ENCODE data around the gene GRIK1.

DNA sequence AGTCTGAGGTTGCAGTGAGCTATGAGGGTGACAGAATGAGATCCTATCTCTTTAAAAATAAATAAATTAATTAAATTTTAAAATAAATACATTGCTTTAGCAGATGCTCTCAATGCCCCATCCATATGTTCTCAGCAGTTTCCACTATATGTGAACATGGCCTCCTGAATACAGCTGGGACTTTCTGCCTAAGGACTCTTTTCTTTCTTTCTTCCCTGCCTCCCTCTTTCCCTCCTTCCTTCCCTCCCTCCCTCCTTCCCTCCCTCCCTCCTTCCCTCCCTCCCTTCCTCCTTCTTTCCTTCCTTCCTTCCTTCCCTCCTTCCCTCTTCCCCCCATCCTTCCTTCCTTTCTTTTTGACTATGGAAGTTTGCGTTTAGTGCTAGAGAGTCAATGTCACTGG, 10.2 kb upstream of the GRIK1 start:
- TF ChIP-seq, protein P1, sequence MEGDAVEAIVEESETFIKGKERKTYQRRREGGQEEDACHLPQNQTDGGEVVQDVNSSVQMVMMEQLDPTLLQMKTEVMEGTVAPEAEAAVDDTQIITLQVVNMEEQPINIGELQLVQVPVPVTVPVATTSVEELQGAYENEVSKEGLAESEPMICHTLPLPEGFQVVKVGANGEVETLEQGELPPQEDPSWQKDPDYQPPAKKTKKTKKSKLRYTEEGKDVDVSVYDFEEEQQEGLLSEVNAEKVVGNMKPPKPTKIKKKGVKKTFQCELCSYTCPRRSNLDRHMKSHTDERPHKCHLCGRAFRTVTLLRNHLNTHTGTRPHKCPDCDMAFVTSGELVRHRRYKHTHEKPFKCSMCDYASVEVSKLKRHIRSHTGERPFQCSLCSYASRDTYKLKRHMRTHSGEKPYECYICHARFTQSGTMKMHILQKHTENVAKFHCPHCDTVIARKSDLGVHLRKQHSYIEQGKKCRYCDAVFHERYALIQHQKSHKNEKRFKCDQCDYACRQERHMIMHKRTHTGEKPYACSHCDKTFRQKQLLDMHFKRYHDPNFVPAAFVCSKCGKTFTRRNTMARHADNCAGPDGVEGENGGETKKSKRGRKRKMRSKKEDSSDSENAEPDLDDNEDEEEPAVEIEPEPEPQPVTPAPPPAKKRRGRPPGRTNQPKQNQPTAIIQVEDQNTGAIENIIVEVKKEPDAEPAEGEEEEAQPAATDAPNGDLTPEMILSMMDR (IDR thresholded peaks at IDR 0.05): no peak
- no peak for TF ChIP-seq POLR2A (IDR thresholded peaks at IDR 0.05)
